HepG2 (cell line): ENCODE results near the gene CCDC34. TPM values are rescaled to one million over a fixed set of nuclear protein-coding genes. Genes with fewer than 3 reads are reported as not detected.

Experiments
- ATAC-seq: fragments of 200-7000 bp; cut with Tn5 transposase; 3 replicates; pipeline ENCODE4 v1.9.1; 2020; ENCODE audit warnings: mild to moderate bottlenecking, moderate library complexity
- BruUV-seq: library from RNA; stranded (reverse); fragments of 400-500 nt; replicated peaks from 2 replicates; lab custom pipeline; 2021; lab: Mats Ljungman, UMichigan
- CTCF ChIA-PET: fragments of 300-600 bp; formaldehyde crosslinking; extraction: SDS; loops from one replicate; lab custom pipeline; 2021; ENCODE audit warnings: low total read pairs, inconsistent platforms, low intra/inter-chr PET ratio; lab: Yijun Ruan, JAX
- POLR2A ChIA-PET: fragments of 350-600 bp; sonication (Branson Sonifier 250); formaldehyde crosslinking; loops from one replicate; lab custom pipeline; 2020; ENCODE audit warnings: antibody characterized with exemption, inconsistent platforms; lab: Yijun Ruan, JAX
- DNase-seq: peaks from one replicate; pipeline ENCODE4 v3.0.0-alpha.2; 2015; ENCODE audit warnings: low spot score
- FAIRE-seq: peaks from 3 replicates; lab custom pipeline; 2011; peaks lifted over from hg19 to GRCh38; lab: Jason Lieb, UNC
- H2AFZ ChIP-seq: one replicate; pipeline ENCODE4 v1.6.1; 2011; ENCODE audit warnings: low read length, inconsistent platforms
- H3K27ac ChIP-seq: fragments of 300-600 bp; 3 replicates; pipeline ENCODE4 v1.8.0; 2011; ENCODE audit warnings: mixed run types, mild to moderate bottlenecking, mixed read lengths, low read length, inconsistent platforms; ENCODE audit not compliant: insufficient read depth; ENCODE audit errors: extremely low read length
- H3K27me3 ChIP-seq, 2 experiments: fragments of 200-600 bp in 1 of 2; 2 replicates in 1 of 2; 3 replicates in 1 of 2; pipeline versions ENCODE4 v1.6.0 to v1.8.0; 2011; ENCODE audit warnings: low read length in 2 of 2, mild to moderate bottlenecking in 2 of 2, moderate library complexity in 2 of 2, inconsistent platforms in 1 of 2; ENCODE audit not compliant: insufficient read depth in 2 of 2, control insufficient read depth in 1 of 2
- H3K36me3 ChIP-seq, 2 experiments: fragments of 200-600 bp in 1 of 2; replicated peaks in 1 of 2; 2 replicates in 1 of 2; 3 replicates in 1 of 2; pipeline versions ENCODE4 v1.5.1 to v1.8.0; 2011; ENCODE audit warnings: low read length in 2 of 2, inconsistent platforms in 1 of 2; ENCODE audit not compliant: insufficient read depth in 2 of 2, control insufficient read depth in 1 of 2
- H3K4me1 ChIP-seq: 2 replicates; pipeline ENCODE4 v1.5.1; 2012; ENCODE audit warnings: low read length, inconsistent platforms; ENCODE audit not compliant: insufficient read depth
- H3K4me2 ChIP-seq: 2 replicates; pipeline ENCODE4 v1.6.0; 2011; ENCODE audit warnings: low read depth, low read length, inconsistent platforms
- H3K4me3 ChIP-seq, 3 experiments: fragments of 200-600 bp in 1 of 3; sonication (generic), shearing (Covaris generic) in 1 of 3; replicated peaks in 1 of 3; 2 replicates each; pipeline ENCODE4 v1.5.1; 2011 to 2016; ENCODE audit warnings: low read length in 3 of 3, inconsistent platforms in 2 of 3, low read depth in 2 of 3, mild to moderate bottlenecking in 2 of 3, control low read depth in 1 of 3, mixed read lengths in 1 of 3; ENCODE audit not compliant: insufficient read depth in 1 of 3
- H3K79me2 ChIP-seq: one replicate; pipeline ENCODE4 v1.6.1; 2011; ENCODE audit warnings: low read length, inconsistent platforms; ENCODE audit not compliant: insufficient read depth
- H3K9ac ChIP-seq: 2 replicates; pipeline ENCODE4 v1.6.0; 2011; ENCODE audit warnings: mild to moderate bottlenecking, low read depth, low read length, inconsistent platforms; ENCODE audit not compliant: insufficient read depth
- H3K9me3 ChIP-seq: 2 replicates; pipeline ENCODE4 v1.5.1; 2012; ENCODE audit warnings: mild to moderate bottlenecking, low read length
- H4K20me1 ChIP-seq: 2 replicates; pipeline ENCODE4 v1.6.0; 2011; ENCODE audit warnings: inconsistent platforms, mild to moderate bottlenecking, low read length, moderate library complexity; ENCODE audit not compliant: insufficient read depth
- ARNT2 ChIP-seq: sonication (generic); formaldehyde crosslinking; IDR thresholded peaks from 2 replicates; pipeline ENCODE4 v1.8.0; 2022; ENCODE audit warnings: mild to moderate bottlenecking, low read depth, missing genetic modification reagents, moderate library complexity
- DPF2 ChIP-seq: sonication (generic); formaldehyde crosslinking; IDR thresholded peaks from 2 replicates; pipeline ENCODE4 v1.4.0; 2020; ENCODE audit warnings: mild to moderate bottlenecking, low read depth, missing genetic modification reagents, borderline replicate concordance
- MIER2 ChIP-seq: IDR thresholded peaks from 2 replicates; pipeline ENCODE4 v1.6.1; 2016; ENCODE audit warnings: missing biosample characterization, missing genetic modification reagents
- NKX3-1 ChIP-seq: sonication (generic); formaldehyde crosslinking; IDR thresholded peaks from 2 replicates; pipeline ENCODE4 v1.5.0; 2020; ENCODE audit warnings: missing genetic modification reagents
- SP140L ChIP-seq: sonication (generic); formaldehyde crosslinking; IDR thresholded peaks from 2 replicates; pipeline ENCODE4 v1.4.0; 2020; ENCODE audit warnings: missing genetic modification reagents, borderline replicate concordance
- THAP8 ChIP-seq: sonication (generic); formaldehyde crosslinking; IDR thresholded peaks from 2 replicates; pipeline ENCODE4 v1.5.1; 2020; ENCODE audit warnings: missing genetic modification reagents, mild to moderate bottlenecking, borderline replicate concordance
- TRIM22 ChIP-seq: fragments of 450-650 bp; IDR thresholded peaks from 2 replicates; pipeline ENCODE4 v1.6.1; 2017
- YEATS4 ChIP-seq: sonication (generic); formaldehyde crosslinking; IDR thresholded peaks from 2 replicates; pipeline ENCODE4 v1.4.0; 2020; ENCODE audit warnings: missing genetic modification reagents, borderline replicate concordance
- ZBTB3 ChIP-seq: sonication (generic); formaldehyde crosslinking; IDR thresholded peaks from 2 replicates; pipeline ENCODE4 v1.4.0; 2020; ENCODE audit warnings: low read depth, mild to moderate bottlenecking, moderate library complexity, missing genetic modification reagents, borderline replicate concordance
- ZHX1 ChIP-seq: sonication (generic); formaldehyde crosslinking; IDR thresholded peaks from 2 replicates; pipeline ENCODE4 v1.8.1; 2022; ENCODE audit warnings: low read depth, mild to moderate bottlenecking, missing genetic modification reagents
- ZNF597 ChIP-seq: sonication (generic); formaldehyde crosslinking; IDR thresholded peaks from 2 replicates; pipeline ENCODE4 v1.5.0; 2020; ENCODE audit warnings: missing genetic modification reagents
- ZNF772 ChIP-seq: sonication (generic); formaldehyde crosslinking; IDR thresholded peaks from 2 replicates; pipeline ENCODE4 v1.5.0; 2020; ENCODE audit warnings: mild to moderate bottlenecking, missing genetic modification reagents
- in situ Hi-C: cut with HindIII; loops from 2 replicates; pipeline ENCODE4 v1.10.0; 2017; ENCODE audit warnings: low pct_unique_long_range_greater_than_20kb; ENCODE audit not compliant: extremely low pct_ligation_motif_present
- intact Hi-C: fragments of 100-400 bp; cut with micrococcal nuclease; formaldehyde crosslinking; loops from one replicate; pipeline ENCODE4 v1.10.0; 2022; ENCODE audit not compliant: unreplicated experiment
- polyA plus RNA-seq, 8 experiments: library from polyadenylated mRNA; depleted of rRNA in 3 of 8; stranded (reverse) in 7 of 8; unstranded in 1 of 8; fragments of >200 nt; fragmentation: Illumina TruSeq in 4 of 8; extraction: Trizol in 4 of 8; gene quantifications; 2 replicates each; pipeline versions ENCODE4 v1.2.1 to v1.2.3, GENCODE V29; 2011 to 2016; ENCODE audit warnings: low read depth in 4 of 8, missing spikeins in 1 of 8, mixed read lengths in 1 of 8; ENCODE audit not compliant: insufficient read depth in 1 of 8
- total RNA-seq, 5 experiments: library from RNA; depleted of rRNA; stranded (reverse); fragments of >200 nt; fragmentation: Illumina TruSeq; extraction: Trizol; gene quantifications; 2 replicates each; pipeline ENCODE4 v1.2.3, GENCODE V29; 2016; ENCODE audit warnings: low read depth in 1 of 5

CCDC34 gene
- total and polyA plus RNA-seq, 2 of the 13 experiments (the other 11 are each of a cell fraction or from before 2014, with no cell fraction given), result 7.6 to 34.3 TPM

GRCh38 chr11:27310707-27311106, 52.3 kb downstream of the CCDC34 start:
- Histone ChIP-seq H3K36me3 (no peaks in the 10 kb centered on the region), H4K20me1 (no peaks in the 10 kb centered on the region), H3K4me3 (no peak overlapping the region), H3K79me2 (no peaks in the 10 kb centered on the region), H3K4me2 (no peak overlapping the region)
- no TSS peak for BruUV-seq
- POLR2A ChIA-PET, result no interaction called here
- TF ChIP-seq YEATS4 (no peak), ARNT2 (CRISPR knock-in tag) (no peak), ZNF597 (CRISPR knock-in tag) (no peak), TRIM22 (no peak), ZBTB3 (CRISPR knock-in tag) (no peak), ZHX1 (no peak), ZNF772 (CRISPR knock-in tag) (no peak), MIER2 (no peak), NKX3-1 (CRISPR knock-in tag) (no peak), SP140L (CRISPR knock-in tag) (no peak), DPF2 (no peak), THAP8 (no peak)
- TF ChIP-seq, all 625 proteins: peak for 0
- peaks cover 42% of the 10 kb centered on the region for H3K4me1 ChIP-seq
- no peak overlapping the region for H2AFZ ChIP-seq
- H3K27me3 ChIP-seq, result no peaks in the 10 kb centered on the region
- DNase-seq (no peak), FAIRE-seq (no peak), ATAC-seq (no peak)
- H3K27ac ChIP-seq, result peak overlapping the region; percentile 14
- no peak overlapping the region for H3K9ac ChIP-seq
- no peaks in the 10 kb centered on the region for H3K9me3 ChIP-seq
- in situ Hi-C loops, result no loop called here
- intact Hi-C loops, result no loop called here
- CTCF ChIA-PET, result no interaction called here
